ENCODE measurements around the gene TAF1C. TPM values are rescaled to one million over a fixed set of nuclear protein-coding genes. Genes with fewer than 3 reads are reported as not detected.

TAF1C gene
- total RNA-seq, 1 donor from 2014 or later: 74.7 TPM

DNA sequence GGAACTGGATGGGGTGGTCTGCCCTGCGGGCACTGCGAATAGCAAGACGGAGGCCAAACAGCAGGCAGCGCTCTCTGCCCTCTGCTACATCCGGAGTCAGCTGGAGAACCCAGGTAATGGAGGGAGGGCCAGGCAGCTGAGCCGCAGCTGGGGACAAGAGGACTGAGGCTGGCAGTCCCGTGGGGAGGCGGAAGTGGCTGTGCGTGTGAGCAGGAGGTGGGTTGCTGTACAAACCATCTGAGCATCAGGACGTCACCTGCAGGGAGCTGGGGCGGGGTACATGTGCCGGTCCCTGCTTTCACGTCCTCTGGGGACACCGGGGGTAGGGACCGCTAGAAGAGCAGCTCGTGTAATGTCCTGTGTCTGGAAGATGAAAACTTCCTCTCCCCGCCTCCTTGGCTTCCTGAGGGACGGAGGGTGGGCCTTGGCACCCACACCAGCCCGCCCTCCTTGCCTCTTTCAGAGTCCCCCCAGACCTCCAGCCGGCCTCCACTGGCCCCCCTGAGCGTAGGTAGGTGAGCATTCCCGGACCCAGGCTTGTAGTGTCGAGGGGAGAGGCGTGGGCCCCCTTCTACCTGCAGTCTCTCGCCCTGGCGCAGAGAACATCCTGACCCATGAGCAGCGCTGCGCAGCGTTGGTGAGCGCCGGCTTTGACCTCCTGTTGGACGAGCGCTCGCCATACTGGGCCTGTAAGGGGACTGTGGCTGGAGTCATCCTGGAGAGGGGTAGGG lies 7.8 kb upstream of the TAF1C start:
- Mint-ChIP-seq H3K27me3 (ENCODE audit: unreplicated experiment) (peaks cover 13% of the 10 kb centered on the region), H3K36me3 (ENCODE audit: unreplicated experiment) (no peaks in the 10 kb centered on the region), H3K9me3 (ENCODE audit: unreplicated experiment) (peaks cover 15% of the 10 kb centered on the region), H3K4me1 (ENCODE audit: low read depth, unreplicated experiment) (peaks cover 28% of the 10 kb centered on the region), H3K27ac (ENCODE audit: unreplicated experiment) (peak overlapping the region; percentile 38), H3K4me3 (ENCODE audit: unreplicated experiment) (peak overlapping the region; percentile 23)
- no peak for TF ChIP-seq CTCF (IDR thresholded peaks at IDR 0.05; ENCODE audit: partially characterized antibody, unreplicated experiment)
- peak; percentile 74 for DNase-seq

DNA sequence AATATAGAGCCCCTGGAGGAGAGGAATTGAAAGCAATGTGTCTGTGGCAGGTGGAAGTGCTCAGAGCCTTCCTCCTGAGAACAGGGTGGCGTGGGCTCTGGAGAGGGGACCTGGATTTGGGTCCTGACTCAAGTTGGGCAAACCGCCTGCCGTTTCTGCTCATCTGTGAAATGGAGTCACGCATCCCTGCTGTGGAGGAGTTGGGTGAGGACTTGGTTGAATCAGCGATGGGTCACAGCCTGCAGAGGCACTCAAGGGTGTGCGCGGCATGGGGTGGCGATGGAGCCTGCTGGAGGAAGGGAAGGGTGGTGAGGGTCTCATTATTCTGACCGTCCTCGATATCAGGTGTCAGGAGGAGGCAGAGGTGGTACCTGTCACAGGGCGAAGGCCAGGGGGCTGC lies 7.2 kb upstream of the TAF1C start:
- peak overlapping the region; percentile 38 for H3K27ac Mint-ChIP-seq (ENCODE audit: unreplicated experiment)
- peak overlapping the region; percentile 9 for H3K4me3 Mint-ChIP-seq (ENCODE audit: unreplicated experiment)
- no peak for DNase-seq
- H3K27me3 Mint-ChIP-seq (ENCODE audit: unreplicated experiment): peaks cover 11% of the 10 kb centered on the region
- no peaks in the 10 kb centered on the region for H3K36me3 Mint-ChIP-seq (ENCODE audit: unreplicated experiment)
- TF ChIP-seq CTCF (IDR thresholded peaks at IDR 0.05; ENCODE audit: partially characterized antibody, unreplicated experiment): no peak
- H3K4me1 Mint-ChIP-seq (ENCODE audit: low read depth, unreplicated experiment): peaks cover 25% of the 10 kb centered on the region
- H3K9me3 Mint-ChIP-seq (ENCODE audit: unreplicated experiment): peaks cover 15% of the 10 kb centered on the region

DNA sequence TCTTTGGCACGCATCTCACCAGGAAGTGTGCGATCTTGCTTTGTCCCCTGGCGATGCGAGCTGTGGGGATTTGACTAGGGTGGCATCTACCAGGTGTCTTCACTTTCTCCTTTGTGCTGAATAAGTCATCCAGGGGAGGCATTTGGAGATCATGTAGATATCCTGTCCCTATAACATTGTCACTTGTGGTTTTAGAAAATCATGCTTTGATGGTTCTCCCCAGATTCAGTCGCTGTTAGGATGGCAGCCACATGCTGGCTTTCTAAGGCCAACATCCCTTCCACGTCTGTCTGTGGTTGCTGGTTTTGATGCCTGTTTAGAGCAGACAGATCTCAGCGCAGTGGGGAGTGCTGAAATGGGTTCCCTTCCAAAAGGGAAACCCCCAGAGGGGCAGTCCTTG lies 6.6 kb upstream of the TAF1C start:
- no peak for DNase-seq
- peak overlapping the region; percentile 38 for H3K27ac Mint-ChIP-seq (ENCODE audit: unreplicated experiment)
- no peak for TF ChIP-seq CTCF (IDR thresholded peaks at IDR 0.05; ENCODE audit: partially characterized antibody, unreplicated experiment)
- peaks cover 10% of the 10 kb centered on the region for H3K27me3 Mint-ChIP-seq (ENCODE audit: unreplicated experiment)
- H3K4me3 Mint-ChIP-seq (ENCODE audit: unreplicated experiment): no peak overlapping the region
- peaks cover 20% of the 10 kb centered on the region for H3K4me1 Mint-ChIP-seq (ENCODE audit: low read depth, unreplicated experiment)
- H3K9me3 Mint-ChIP-seq (ENCODE audit: unreplicated experiment): peaks cover 13% of the 10 kb centered on the region
- no peaks in the 10 kb centered on the region for H3K36me3 Mint-ChIP-seq (ENCODE audit: unreplicated experiment)

DNA sequence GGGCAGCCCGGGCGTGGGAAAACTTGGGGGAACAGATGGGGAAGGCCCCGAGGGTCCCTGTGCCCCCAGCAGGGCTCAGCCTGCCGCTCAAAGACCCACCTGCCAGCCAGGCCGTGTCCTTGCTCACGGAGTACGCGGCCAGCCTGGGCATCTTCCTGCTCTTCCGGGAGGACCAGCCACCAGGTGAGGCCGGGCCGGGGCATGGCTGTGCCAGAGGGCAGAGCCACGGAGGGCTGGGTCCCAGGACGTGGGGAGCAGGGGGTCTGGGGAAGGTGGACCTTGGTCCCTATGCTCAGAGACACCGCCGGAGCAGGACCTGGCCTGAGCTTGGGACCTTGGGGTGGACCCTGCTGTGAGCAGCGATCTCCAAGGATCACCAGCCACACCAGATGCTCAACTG lies 4.6 kb upstream of the TAF1C start:
- TF ChIP-seq CTCF (IDR thresholded peaks at IDR 0.05; ENCODE audit: partially characterized antibody, unreplicated experiment): no peak
- no peak overlapping the region for H3K27ac Mint-ChIP-seq (ENCODE audit: unreplicated experiment)
- no peaks in the 10 kb centered on the region for H3K36me3 Mint-ChIP-seq (ENCODE audit: unreplicated experiment)
- peaks cover 10% of the 10 kb centered on the region for H3K27me3 Mint-ChIP-seq (ENCODE audit: unreplicated experiment)
- H3K4me3 Mint-ChIP-seq (ENCODE audit: unreplicated experiment): no peak overlapping the region
- H3K9me3 Mint-ChIP-seq (ENCODE audit: unreplicated experiment): peaks cover 10% of the 10 kb centered on the region
- DNase-seq: no peak
- peaks cover 16% of the 10 kb centered on the region for H3K4me1 Mint-ChIP-seq (ENCODE audit: low read depth, unreplicated experiment)

DNA sequence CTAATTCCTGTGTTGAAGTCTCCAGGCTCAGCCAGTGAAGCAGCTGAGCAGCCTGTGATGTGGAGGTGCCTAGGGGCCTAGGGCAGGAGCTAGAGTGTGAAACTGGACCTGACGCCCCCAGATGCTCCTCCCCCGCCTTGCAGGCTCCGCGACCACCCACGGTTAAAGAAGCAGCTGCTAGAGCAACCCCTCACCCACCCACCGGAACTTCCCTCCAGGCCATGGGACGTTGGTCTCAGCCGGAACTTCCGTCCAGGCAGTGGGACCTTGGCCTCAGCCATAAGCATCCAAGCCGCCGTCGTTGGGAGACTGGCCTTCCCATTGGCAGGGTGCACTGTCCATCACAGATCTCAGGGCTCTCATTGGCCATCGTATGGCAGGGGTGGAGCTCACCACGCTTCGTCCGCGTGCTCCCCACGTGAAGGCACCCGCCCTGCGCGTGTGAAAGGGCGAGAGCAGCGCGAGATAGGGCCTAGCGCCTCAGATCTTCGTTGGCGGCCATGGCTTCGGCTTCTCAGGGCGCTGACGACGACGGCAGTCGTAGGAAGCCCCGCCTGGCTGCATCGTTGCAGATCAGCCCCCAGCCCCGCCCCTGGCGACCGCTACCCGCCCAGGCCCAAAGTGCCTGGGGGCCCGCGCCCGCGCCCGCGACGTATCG lies 4.0 kb upstream of the TAF1C start, which contains the start of gene ADAD2:
Gene ADAD2 (plus strand): TSS at position 427 of the 658 bp plus-strand sequence. CDS start 74 bp downstream, at position 501.
- DNase-seq: no peak
- Mint-ChIP-seq H3K36me3 (ENCODE audit: unreplicated experiment) (no peaks in the 10 kb centered on the region), H3K27ac (ENCODE audit: unreplicated experiment) (no peak within 1 kb of the TSS), H3K4me3 (ENCODE audit: unreplicated experiment) (no peak within 1 kb of the TSS), H3K9me3 (ENCODE audit: unreplicated experiment) (peaks cover 10% of the 10 kb centered on the region), H3K27me3 (ENCODE audit: unreplicated experiment) (peaks cover 10% of the 10 kb centered on the region), H3K4me1 (ENCODE audit: low read depth, unreplicated experiment) (peaks cover 17% of the 10 kb centered on the region)
- TF ChIP-seq CTCF (IDR thresholded peaks at IDR 0.05; ENCODE audit: partially characterized antibody, unreplicated experiment): no peak

All from glutamatergic neuron (in vitro differentiated cells).